Keratinocyte (primary cell): ENCODE results near the gene DMXL1. TPM values are rescaled to one million over a fixed set of nuclear protein-coding genes. Genes with fewer than 3 reads are reported as not detected.

Experiments
- DNase-seq: peaks from one replicate; pipeline ENCODE4 v3.0.0-alpha.2; 2011; ENCODE audit warnings: low read depth, missing footprints, low spot score
- FAIRE-seq: peaks from 2 replicates; lab custom pipeline; 2011; peaks lifted over from hg19 to GRCh38; lab: Jason Lieb, UNC
- H2AFZ ChIP-seq: 2 replicates; pipeline ENCODE4 v1.6.0; 2012; ENCODE audit warnings: low read length, control low read depth, inconsistent platforms; ENCODE audit not compliant: control insufficient read depth
- H3K27ac ChIP-seq: 2 replicates; pipeline ENCODE4 v1.5.1; 2011; ENCODE audit warnings: low read length; ENCODE audit not compliant: control insufficient read depth, insufficient read depth
- H3K27me3 ChIP-seq: 3 replicates; pipeline ENCODE4 v1.6.0; 2011; ENCODE audit warnings: low read length; ENCODE audit not compliant: control insufficient read depth, insufficient read depth; ENCODE audit errors: extremely low read depth
- H3K36me3 ChIP-seq, 2 experiments: 2 replicates in 1 of 2; 3 replicates in 1 of 2; pipeline ENCODE4 v1.5.1; 2011; ENCODE audit warnings: low read length in 2 of 2, mild to moderate bottlenecking in 1 of 2; ENCODE audit not compliant: control insufficient read depth in 2 of 2, insufficient read depth in 2 of 2; ENCODE audit errors: extremely low read depth in 1 of 2
- H3K4me1 ChIP-seq: 3 replicates; pipeline ENCODE4 v1.5.1; 2011; ENCODE audit warnings: low read length; ENCODE audit not compliant: control insufficient read depth, insufficient read depth; ENCODE audit errors: extremely low read depth
- H3K4me2 ChIP-seq: 3 replicates; pipeline ENCODE4 v1.6.0; 2011; ENCODE audit warnings: low read depth, low read length; ENCODE audit not compliant: control insufficient read depth, insufficient read depth; ENCODE audit errors: extremely low read depth
- H3K4me3 ChIP-seq, 3 experiments: fragments of 200-600 bp in 1 of 3; sonication (generic) in 1 of 3; 2 replicates in 2 of 3; 3 replicates in 1 of 3; pipeline ENCODE4 v1.5.1; 2011 to 2016; ENCODE audit warnings: low read length in 3 of 3, mild to moderate bottlenecking in 3 of 3, control low read depth in 2 of 3, inconsistent platforms in 1 of 3, low read depth in 1 of 3, mixed read lengths in 1 of 3, mixed run types in 1 of 3, moderate library complexity in 1 of 3; ENCODE audit not compliant: control insufficient read depth in 2 of 3, insufficient read depth in 2 of 3; ENCODE audit errors: extremely low read depth in 1 of 3
- H3K79me2 ChIP-seq: 2 replicates; pipeline ENCODE4 v1.6.0; 2012; ENCODE audit warnings: low read length; ENCODE audit not compliant: control insufficient read depth, insufficient read depth
- H3K9ac ChIP-seq: 3 replicates; pipeline ENCODE4 v1.6.0; 2011; ENCODE audit warnings: low read length; ENCODE audit not compliant: control insufficient read depth, insufficient read depth; ENCODE audit errors: extremely low read depth
- H3K9me1 ChIP-seq: 3 replicates; pipeline ENCODE4 v1.6.0; 2011; ENCODE audit warnings: low read length; ENCODE audit not compliant: control insufficient read depth, insufficient read depth; ENCODE audit errors: extremely low read depth
- H3K9me3 ChIP-seq: 2 replicates; pipeline ENCODE4 v1.5.1; 2012; ENCODE audit warnings: low read depth, low read length; ENCODE audit not compliant: control insufficient read depth
- H4K20me1 ChIP-seq: 3 replicates; pipeline ENCODE4 v1.6.0; 2011; ENCODE audit warnings: low read length; ENCODE audit not compliant: control insufficient read depth, insufficient read depth; ENCODE audit errors: extremely low read depth
- CTCF ChIP-seq, 3 experiments: IDR thresholded peaks in 1 of 3; conservative IDR thresholded peaks in 1 of 3; optimal IDR thresholded peaks in 1 of 3; 2 replicates in 2 of 3; 3 replicates in 1 of 3; pipeline versions ENCODE3 to v1.5.1; 2011; ENCODE audit warnings: low read length in 3 of 3, mild to moderate bottlenecking in 3 of 3, moderate library complexity in 2 of 3, control low read depth in 1 of 3, inconsistent platforms in 1 of 3; ENCODE audit not compliant: insufficient read depth in 2 of 3; ENCODE audit errors: extremely low read depth in 1 of 3
- EZH2 ChIP-seq: IDR thresholded peaks from one replicate; pipeline ENCODE4 v1.6.1; 2012; ENCODE audit warnings: inconsistent platforms, mild to moderate bottlenecking, low read length, moderate library complexity
- dilution Hi-C: fragments of 300-500 bp; cut with MboI; formaldehyde crosslinking; loops from one replicate; pipeline ENCODE4 v1.7.0; 2020; ENCODE audit warnings: low sequenced_read_pairs; ENCODE audit not compliant: extremely low pct_ligation_motif_present
- polyA plus RNA-seq, 5 experiments: library from polyadenylated mRNA; depleted of rRNA in 3 of 5; stranded (reverse) in 3 of 5; stranded (forward) in 1 of 5; unstranded in 1 of 5; fragments of >200 nt; gene quantifications; 1 replicate in 1 of 5; 2 replicates in 3 of 5; 3 replicates in 1 of 5; pipeline versions ENCODE4 v1.2.1 to v1.2.3, GENCODE V29; 2011 to 2012; ENCODE audit warnings: missing spikeins in 2 of 5, low read depth in 1 of 5, low replicate concordance in 1 of 5

Gene DMXL1
- polyA plus RNA-seq, 1 donor (not counting 4 experiments of a cell fraction or from before 2014, with no cell fraction given) = 13.1 TPM

DNA sequence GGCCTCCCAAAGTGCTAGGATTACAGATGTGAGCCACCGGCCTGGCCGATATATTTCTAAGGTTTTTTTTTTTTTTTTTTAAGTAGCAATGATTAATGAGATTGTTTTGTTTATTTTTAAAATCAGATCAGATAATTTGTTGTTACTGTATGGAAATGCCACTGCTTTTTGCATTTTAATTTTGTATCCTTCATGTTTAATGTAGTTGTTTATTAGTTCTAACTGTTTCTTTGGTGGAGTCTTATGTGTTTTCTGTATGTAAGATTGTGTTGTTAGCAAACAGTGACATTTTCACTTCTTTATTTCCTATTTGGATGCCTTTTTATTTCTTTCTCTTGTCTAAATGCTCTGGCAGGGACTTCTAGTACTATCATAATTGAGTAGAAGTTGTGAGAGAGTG is 87.3 kb downstream of the DMXL1 start:
- H3K9ac ChIP-seq = no peak overlapping the region
- H3K36me3 ChIP-seq = no peaks in the 10 kb centered on the region
- H4K20me1 ChIP-seq = no peaks in the 10 kb centered on the region
- no peaks in the 10 kb centered on the region for H3K79me2 ChIP-seq
- no peaks in the 10 kb centered on the region for H3K4me1 ChIP-seq
- DNase-seq (no peak), FAIRE-seq (no peak)
- no peak overlapping the region for H2AFZ ChIP-seq
- H3K4me2 ChIP-seq = no peak overlapping the region
- H3K9me3 ChIP-seq = no peaks in the 10 kb centered on the region
- H3K27me3 ChIP-seq = no peaks in the 10 kb centered on the region
- H3K9me1 ChIP-seq = no peaks in the 10 kb centered on the region
- TF ChIP-seq EZH2 = no peak
- H3K4me3 ChIP-seq = no peak overlapping the region
- no peak overlapping the region for H3K27ac ChIP-seq
- dilution Hi-C loops = no loop called here

- no peak for FAIRE-seq
- H3K27ac ChIP-seq = no peak overlapping the region
Observed at GRCh38 chr5:119161430-119161829, 90.5 kb downstream of the DMXL1 start.

More at GRCh38 chr5:119161430-119161829, 90.5 kb downstream of the DMXL1 start:
- no peak overlapping the region for H2AFZ ChIP-seq
- no peak overlapping the region for H3K9ac ChIP-seq
- no peaks in the 10 kb centered on the region for H3K9me3 ChIP-seq
- no peak overlapping the region for H3K4me3 ChIP-seq
- dilution Hi-C loops = no loop called here
- no peaks in the 10 kb centered on the region for H3K9me1 ChIP-seq
- H3K79me2 ChIP-seq = no peaks in the 10 kb centered on the region
- no peaks in the 10 kb centered on the region for H3K27me3 ChIP-seq
- peaks cover 0 to 2% of the 10 kb centered on the region in 2 experiments for H3K36me3 ChIP-seq
- H3K4me1 ChIP-seq = no peaks in the 10 kb centered on the region
- H4K20me1 ChIP-seq = no peaks in the 10 kb centered on the region
- no peak for DNase-seq
- TF ChIP-seq CTCF (optimal IDR thresholded peaks at IDR 0.05 in 1 of 3, IDR thresholded peaks at IDR 0.05 in 1 of 3, conservative IDR thresholded peaks at IDR 0.05 in 1 of 3; ENCODE audit: extremely low read depth in 1 of 3, insufficient read depth in 2 of 3, low read length in 3 of 3) (no peak), EZH2 (no peak)
- H3K4me2 ChIP-seq = no peak overlapping the region
